NCI-H82 (cell line): ENCODE measurements around the gene TCIRG1.

Source experiments
- DNase-seq: peaks from one replicate; lab custom pipeline; 2025; lab: John Stamatoyannopoulos, UW

Gene TCIRG1

GRCh38 chr11:68036717-68037239 lies 2.0 kb upstream of the TCIRG1 start:
- no peak for DNase-seq

DNA sequence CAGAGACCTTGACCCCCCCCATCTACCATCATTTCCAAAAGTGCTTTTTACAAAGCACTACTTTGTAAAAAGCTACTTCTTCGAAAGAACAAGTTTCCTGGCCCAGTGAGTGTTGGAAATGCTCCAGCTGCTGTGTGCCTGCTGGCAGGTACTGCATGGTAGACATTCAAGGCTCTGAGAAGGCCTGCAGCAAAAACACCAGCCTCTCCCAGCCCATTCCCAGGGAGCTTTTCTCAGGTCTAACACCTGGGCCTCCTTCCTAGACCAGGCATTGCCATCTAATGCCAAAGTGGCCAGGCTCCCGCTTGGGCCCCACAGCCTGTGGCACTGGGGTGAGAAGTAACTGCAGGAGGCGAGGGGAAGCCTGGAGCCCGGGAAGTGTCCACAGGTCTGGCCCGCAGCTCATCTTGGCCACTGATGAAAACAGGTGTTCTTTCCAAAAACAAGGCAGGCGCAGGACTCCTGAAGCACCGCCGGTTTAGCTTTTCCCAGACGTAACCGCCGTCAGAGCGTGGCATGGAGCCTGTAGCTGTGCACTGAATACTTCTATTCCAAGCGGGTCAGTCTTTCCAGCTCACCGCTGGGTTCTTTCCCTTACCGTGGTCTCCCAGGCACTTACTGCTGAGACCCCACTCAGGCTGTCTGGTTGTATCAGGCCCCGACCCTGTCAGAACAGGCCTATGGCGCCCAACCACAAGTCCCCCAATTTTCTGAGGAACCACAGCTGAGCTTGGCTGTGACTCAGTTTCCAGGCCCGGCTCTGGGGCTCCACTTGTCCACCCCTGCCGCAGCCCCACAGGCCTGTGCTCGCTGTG lies 1.2 kb upstream of the TCIRG1 start:
- no peak for DNase-seq

DNA sequence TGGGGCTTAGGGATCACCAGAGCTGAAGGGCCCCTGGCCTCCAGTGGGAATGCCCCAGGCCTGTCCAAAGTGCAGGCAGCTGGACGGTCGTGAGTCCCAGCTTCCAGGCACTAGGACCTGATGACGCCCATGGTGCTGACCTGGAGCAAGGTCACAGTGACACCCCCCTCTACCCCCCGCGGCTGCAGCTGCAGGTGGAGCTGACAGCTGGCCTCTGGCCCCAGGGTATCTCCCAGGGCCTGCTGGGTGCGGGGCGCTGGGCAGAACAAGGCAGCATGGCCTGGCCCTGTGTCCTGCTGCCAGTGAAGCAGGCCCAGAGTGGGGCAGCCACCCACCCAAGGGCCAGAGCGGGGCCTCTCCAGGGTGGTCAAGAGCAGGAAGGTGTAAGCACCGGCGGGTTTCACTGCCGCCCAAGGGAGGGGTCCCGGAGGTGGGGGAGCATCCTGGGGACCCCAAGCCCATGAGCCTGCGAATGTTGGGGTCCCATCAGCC lies 553 bp upstream of the TCIRG1 start:
- DNase-seq = peak; percentile 15

DNA sequence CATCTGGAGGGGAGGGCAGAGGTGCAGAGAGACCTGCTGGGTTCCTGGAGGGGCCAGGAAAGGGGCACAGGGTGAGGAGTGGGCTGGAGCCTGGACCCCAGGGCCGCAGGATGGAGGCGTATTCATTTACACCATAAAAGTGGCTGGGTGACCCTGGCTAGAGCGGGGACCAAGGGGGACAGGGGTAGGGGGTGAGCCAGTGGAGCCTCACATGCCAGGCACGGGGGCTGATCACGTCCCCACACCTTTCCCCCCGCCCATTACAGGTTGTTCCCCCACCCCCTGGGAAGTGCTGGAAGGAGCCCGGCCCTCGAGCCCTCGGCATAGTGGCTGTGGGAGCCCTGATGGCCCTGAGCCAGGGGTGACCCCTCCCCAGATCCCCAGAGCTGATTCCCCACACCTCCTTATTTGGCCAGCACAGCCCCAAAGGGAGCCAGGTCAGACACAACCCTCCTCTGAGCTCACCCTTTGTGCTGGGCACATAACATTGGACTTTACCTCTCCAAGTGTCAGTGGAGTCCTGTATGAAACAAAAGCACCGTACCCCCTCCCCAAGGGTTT lies 781 bp downstream of the TCIRG1 start:
- no peak for DNase-seq

DNA sequence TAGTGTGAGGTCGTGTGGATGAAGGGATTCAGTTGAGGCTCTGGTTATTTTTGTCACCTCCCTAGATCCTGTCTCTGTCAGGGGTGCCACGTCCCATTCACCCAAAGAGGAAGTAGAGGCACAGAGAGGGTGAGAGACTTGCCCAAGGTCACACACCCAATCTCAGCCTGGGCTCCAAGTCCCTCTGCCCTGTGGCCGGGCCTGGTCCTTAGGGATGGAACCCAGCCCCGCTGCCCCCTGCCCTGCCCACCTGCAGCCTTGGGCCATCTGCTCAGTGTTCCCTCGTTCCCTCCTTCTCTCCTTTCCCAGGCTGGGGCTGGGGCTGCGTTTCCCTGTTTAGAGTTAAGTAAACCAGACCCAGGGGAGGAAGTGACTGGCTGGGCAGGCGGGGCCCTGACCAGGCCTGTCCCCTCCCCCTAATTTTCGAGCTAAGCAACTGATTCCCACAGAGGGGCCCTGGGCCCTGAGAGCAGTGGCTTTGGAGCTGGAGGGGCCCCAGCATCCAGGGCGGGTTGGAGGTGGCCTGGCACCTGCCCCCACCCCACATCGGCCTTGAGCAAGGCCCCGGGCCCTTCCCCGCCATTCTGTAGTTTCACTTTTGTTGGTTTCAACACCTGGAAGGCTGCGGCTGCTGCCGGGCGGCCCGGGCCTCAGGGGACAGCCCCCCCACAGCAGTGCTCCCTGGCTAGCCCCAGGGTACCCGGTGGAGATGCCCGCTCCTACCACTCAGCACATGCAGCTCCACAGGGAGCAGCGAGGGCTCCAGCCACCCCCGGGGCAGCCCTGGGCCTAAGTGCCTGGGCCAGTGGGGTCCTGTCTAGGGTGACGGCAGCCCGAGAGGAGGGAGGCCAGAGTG lies 1.5 kb downstream of the TCIRG1 start:
- peak; percentile 53 for DNase-seq

DNA sequence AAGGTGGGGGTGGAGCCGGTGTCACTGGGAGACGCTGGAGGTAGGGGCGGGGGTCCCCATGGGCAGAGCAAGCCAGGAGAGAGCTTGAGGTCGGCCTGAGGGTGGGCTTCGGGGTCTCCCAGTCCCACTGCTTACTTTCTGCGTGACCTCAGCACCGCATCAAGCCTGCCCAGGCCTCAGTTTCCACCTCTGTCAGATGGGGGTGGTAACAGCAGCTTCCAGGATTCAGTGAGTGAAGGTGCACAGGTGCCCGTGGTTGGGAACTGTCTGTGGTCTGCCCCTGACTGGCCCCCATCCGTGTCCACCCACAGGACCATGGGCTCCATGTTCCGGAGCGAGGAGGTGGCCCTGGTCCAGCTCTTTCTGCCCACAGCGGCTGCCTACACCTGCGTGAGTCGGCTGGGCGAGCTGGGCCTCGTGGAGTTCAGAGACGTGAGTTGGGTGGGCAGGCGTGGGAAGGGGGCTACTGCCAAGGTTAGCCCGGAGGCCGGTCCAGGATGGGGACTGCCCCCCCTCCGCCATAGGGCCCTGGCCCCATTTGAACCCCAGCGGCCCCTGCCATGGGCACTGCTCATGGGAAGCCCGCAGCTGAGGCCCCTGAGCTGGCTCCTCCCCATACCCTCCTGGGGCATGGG lies 2.2 kb downstream of the TCIRG1 start:
- no peak for DNase-seq

DNA sequence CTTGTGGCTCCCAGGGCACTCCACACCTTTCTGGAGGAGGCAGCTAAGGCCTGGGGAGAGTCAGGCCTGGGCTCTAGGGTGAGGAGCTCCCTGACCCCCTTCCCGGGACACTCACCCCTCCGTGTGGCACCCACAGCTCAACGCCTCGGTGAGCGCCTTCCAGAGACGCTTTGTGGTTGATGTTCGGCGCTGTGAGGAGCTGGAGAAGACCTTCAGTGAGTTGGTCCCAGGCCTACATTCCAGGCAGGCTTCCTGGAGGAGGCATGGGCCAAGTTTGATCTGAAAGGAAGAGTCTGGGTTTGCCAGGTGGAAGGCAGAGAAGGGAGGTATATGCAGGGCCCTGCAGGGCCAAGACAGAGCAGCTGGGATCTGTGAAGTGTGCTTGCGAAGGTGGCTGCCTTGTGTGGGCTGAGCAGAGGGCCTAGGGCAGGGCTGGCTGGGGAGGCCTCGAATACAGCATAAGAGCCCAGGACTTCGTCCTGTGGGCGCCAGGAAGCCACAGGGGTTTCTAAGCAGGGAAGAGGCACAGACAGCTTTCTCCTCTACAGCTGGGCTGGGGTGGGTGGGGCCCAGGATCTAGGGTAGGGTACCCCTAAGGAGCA lies 2.9 kb downstream of the TCIRG1 start:
- DNase-seq = no peak

GRCh38 chr11:68042219-68043028 lies 3.6 kb downstream of the TCIRG1 start:
- DNase-seq = no peak

DNA sequence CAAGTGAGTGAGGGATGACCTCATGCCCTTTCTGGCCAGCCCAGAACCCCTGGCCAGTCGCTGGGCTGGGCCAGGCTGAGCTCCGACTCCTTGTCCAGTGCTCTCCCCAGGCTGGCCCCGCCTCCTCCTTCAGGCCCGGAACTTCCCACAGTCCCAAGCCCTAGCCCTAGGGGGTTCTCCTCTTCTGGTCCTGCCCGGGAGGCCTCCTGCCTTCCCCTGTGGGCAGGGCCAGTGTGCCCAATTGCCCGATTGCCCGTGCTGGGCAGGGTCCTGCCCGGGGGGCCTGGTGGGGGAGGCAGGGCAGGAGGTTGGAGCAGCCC lies 4.2 kb downstream of the TCIRG1 start:
- DNase-seq = no peak

DNA sequence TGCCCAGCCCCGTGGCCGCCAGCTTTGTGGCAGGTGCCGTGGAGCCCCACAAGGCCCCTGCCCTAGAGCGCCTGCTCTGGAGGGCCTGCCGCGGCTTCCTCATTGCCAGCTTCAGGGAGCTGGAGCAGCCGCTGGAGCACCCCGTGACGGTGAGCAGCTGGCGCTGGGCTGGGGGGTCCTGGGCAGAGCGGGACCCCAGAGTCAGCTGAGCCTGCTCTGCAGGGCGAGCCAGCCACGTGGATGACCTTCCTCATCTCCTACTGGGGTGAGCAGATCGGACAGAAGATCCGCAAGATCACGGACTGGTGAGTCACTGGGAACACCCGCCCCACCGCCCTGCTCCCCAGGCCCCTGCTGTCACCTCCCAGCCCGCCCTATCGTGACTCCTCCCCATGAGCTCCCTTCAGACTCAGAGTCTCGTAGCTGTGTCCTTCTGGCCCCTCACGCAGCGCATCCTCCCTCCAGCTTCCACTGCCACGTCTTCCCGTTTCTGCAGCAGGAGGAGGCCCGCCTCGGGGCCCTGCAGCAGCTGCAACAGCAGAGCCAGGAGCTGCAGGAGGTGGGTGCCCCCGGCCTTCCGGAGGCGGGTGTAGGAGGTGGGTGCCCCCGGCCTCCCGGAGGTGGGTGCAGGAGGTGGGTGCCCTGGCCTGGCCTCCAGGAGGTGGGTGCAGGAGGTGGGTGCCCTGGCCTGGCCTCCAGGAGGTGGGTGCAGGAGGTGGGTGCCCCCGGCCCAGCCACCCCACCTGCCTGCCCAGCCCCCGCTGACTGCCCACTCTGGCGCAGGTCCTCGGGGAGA lies 4.7 kb downstream of the TCIRG1 start:
- DNase-seq = peak; percentile 20

- no peak for DNase-seq
These were observed 5.5 kb downstream of the TCIRG1 start for GRCh38 chr11:68044145-68044813.

GRCh38 chr11:68044898-68045351 lies 6.1 kb downstream of the TCIRG1 start:
- DNase-seq = no peak

DNA sequence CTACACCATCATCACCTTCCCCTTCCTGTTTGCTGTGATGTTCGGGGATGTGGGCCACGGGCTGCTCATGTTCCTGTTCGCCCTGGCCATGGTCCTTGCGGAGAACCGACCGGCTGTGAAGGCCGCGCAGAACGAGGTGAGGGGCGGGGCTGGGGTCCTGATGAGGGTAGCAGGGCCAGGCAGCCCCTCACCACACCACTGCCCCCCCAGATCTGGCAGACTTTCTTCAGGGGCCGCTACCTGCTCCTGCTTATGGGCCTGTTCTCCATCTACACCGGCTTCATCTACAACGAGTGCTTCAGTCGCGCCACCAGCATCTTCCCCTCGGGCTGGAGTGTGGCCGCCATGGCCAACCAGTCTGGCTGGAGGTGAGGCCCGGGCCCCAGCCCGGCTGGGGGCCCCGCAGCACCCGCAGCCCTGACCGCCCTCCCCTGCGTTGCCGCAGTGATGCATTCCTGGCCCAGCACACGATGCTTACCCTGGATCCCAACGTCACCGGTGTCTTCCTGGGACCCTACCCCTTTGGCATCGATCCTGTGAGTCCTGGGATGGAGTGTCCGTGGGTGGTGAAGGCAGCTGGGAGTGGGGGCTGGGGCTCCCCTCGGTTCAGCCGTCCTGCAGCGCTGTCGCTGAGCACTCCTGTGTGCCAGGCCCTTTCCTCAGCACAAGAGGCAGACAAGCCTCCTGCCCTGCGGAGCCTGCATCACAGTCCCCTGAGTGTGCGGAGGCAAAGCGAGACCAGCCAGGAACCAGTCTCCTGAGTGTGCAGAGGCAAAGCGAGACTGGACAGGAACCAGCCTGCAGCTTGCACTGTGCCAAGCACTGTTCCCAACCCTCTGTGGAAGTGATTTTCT lies 8.8 kb downstream of the TCIRG1 start:
- DNase-seq = no peak

DNA sequence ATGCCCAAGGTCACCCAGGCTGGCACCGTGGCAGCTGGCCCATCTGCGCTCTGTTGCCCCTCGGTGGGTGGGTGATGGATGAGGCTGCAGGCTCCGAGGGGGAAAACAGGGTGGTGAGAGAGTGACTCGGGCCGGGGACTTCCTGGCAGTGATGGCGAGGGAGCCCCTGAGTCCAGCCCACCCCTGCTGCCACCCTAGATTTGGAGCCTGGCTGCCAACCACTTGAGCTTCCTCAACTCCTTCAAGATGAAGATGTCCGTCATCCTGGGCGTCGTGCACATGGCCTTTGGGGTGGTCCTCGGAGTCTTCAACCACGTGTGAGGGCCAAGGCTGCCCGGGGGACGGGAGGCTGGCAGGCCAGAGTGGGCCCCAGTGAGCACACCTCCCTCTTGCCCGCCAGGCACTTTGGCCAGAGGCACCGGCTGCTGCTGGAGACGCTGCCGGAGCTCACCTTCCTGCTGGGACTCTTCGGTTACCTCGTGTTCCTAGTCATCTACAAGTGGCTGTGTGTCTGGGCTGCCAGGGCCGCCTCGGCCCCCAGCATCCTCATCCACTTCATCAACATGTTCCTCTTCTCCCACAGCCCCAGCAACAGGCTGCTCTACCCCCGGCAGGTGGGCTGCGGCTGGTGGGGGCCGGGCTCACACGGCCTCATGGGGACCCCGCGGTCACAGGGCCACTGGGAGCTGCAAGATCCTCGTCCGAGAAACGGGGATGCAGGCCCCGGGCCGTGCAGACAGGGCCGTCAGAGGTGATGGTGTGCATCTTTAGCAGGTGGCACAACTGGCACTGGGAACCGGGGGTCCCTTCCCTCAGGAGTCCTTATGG lies 10.1 kb downstream of the TCIRG1 start:
- no peak for DNase-seq

GRCh38 chr11:68049509-68050370 lies 10.9 kb downstream of the TCIRG1 start:
- no peak for DNase-seq

- no peak for DNase-seq
These were observed 11.6 kb downstream of the TCIRG1 start for GRCh38 chr11:68050371-68050841.
